Measurements from ENCODE around the gene ASB18. TPM values are rescaled to one million over a fixed set of nuclear protein-coding genes. Genes with fewer than 3 reads are reported as not detected.

Gene ASB18
- total RNA-seq, 1 experiment from 2014 or later: not detected

GRCh38 chr2:236307641-236308040 lies 43.4 kb upstream of the ASB18 start:
- no peak overlapping the region for H3K4me3 ChIP-seq (ENCODE audit: low read depth in 2 of 2, low read length in 2 of 2)
- intact Hi-C loops (cut with micrococcal nuclease; ENCODE audit: unreplicated experiment) (no loop called here), in situ Hi-C loops (cut with HindIII; ENCODE audit: low pct_unique_long_range_greater_than_20kb, low sequenced_read_pairs) (no loop called here)
- H3K27ac ChIP-seq (ENCODE audit: low read length): no peak overlapping the region
- CTCF ChIA-PET: no interaction called here
- no peaks in the 10 kb centered on the region; the same call in 1 of the 2 replicates for H3K36me3 ChIP-seq (ENCODE audit: control insufficient read depth, insufficient read depth, low read length)
- no peak for ATAC-seq
- no peaks in the 10 kb centered on the region for H3K9me3 ChIP-seq (ENCODE audit: control insufficient read depth, insufficient read depth, low read depth, low read length)
- TF ChIP-seq TCF7L2 (IDR thresholded peaks at IDR 0.05; ENCODE audit: low read depth, low read length): no peak
- TF ChIP-seq, protein P1, sequence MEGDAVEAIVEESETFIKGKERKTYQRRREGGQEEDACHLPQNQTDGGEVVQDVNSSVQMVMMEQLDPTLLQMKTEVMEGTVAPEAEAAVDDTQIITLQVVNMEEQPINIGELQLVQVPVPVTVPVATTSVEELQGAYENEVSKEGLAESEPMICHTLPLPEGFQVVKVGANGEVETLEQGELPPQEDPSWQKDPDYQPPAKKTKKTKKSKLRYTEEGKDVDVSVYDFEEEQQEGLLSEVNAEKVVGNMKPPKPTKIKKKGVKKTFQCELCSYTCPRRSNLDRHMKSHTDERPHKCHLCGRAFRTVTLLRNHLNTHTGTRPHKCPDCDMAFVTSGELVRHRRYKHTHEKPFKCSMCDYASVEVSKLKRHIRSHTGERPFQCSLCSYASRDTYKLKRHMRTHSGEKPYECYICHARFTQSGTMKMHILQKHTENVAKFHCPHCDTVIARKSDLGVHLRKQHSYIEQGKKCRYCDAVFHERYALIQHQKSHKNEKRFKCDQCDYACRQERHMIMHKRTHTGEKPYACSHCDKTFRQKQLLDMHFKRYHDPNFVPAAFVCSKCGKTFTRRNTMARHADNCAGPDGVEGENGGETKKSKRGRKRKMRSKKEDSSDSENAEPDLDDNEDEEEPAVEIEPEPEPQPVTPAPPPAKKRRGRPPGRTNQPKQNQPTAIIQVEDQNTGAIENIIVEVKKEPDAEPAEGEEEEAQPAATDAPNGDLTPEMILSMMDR (IDR thresholded peaks at IDR 0.05): no peak
- TF ChIP-seq SIN3A (IDR thresholded peaks at IDR 0.05; ENCODE audit: borderline replicate concordance, insufficient read depth, low read depth, low read length): no peak
- TF ChIP-seq REST (IDR thresholded peaks at IDR 0.05; ENCODE audit: insufficient read depth in 1 of 2, low read depth in 2 of 2, low read length in 1 of 2): no peak
- TF ChIP-seq POLR2AphosphoS5 (IDR thresholded peaks at IDR 0.05; ENCODE audit: low read depth, low read length): no peak
- H3K4me1 ChIP-seq (ENCODE audit: control insufficient read depth, insufficient read depth, low read length): no peaks in the 10 kb centered on the region
- H3K27me3 ChIP-seq (ENCODE audit: control insufficient read depth, insufficient read depth, low read length): peaks cover 2% of the 10 kb centered on the region; the same call in 1 of the 2 replicates
- BruUV-seq (replicated peaks): no TSS peak
- no peak for DNase-seq (ENCODE audit: low read depth, low spot score)
- POLR2A ChIA-PET: no interaction called here

GRCh38 chr2:236306825-236307540 lies 42.8 kb upstream of the ASB18 start:
- no TSS peak for BruUV-seq (replicated peaks)
- Histone ChIP-seq H3K27ac (ENCODE audit: low read length) (no peak overlapping the region), H3K4me1 (ENCODE audit: control insufficient read depth, insufficient read depth, low read length) (no peaks in the 10 kb centered on the region), H3K27me3 (ENCODE audit: control insufficient read depth, insufficient read depth, low read length) (no peaks in the 10 kb centered on the region), H3K4me3 (ENCODE audit: low read depth in 2 of 2, low read length in 2 of 2) (no peak overlapping the region), H3K36me3 (ENCODE audit: control insufficient read depth, insufficient read depth, low read length) (no peaks in the 10 kb centered on the region), H3K9me3 (ENCODE audit: control insufficient read depth, insufficient read depth, low read depth, low read length) (no peaks in the 10 kb centered on the region)
- intact Hi-C loops (cut with micrococcal nuclease; ENCODE audit: unreplicated experiment) (no loop called here), in situ Hi-C loops (cut with HindIII; ENCODE audit: low pct_unique_long_range_greater_than_20kb, low sequenced_read_pairs) (no loop called here)
- ChIA-PET POLR2A (no interaction called here), CTCF (no interaction called here)
- DNase-seq (ENCODE audit: low read depth, low spot score): no peak
- ATAC-seq: no peak; the same call in 1 of the 2 replicates
- TF ChIP-seq REST (IDR thresholded peaks at IDR 0.05; ENCODE audit: insufficient read depth in 1 of 2, low read depth in 2 of 2, low read length in 1 of 2): no peak
- TF ChIP-seq TCF7L2 (IDR thresholded peaks at IDR 0.05; ENCODE audit: low read depth, low read length): no peak
- no peak for TF ChIP-seq SIN3A (IDR thresholded peaks at IDR 0.05; ENCODE audit: borderline replicate concordance, insufficient read depth, low read depth, low read length)
- TF ChIP-seq, protein P1 (IDR thresholded peaks at IDR 0.05): no peak
- TF ChIP-seq POLR2AphosphoS5 (IDR thresholded peaks at IDR 0.05; ENCODE audit: low read depth, low read length): no peak

Data from Panc1 (cell line).